ENCODE measurements around the gene ABHD8. TPM values are rescaled to one million over a fixed set of nuclear protein-coding genes. Genes with fewer than 3 reads are reported as not detected.

ABHD8 gene
- total and polyA plus RNA-seq, 2 of the 13 experiments (the other 11 are each of a cell fraction or from before 2014, with no cell fraction given), result 6.3 to 7.2 TPM

DNA sequence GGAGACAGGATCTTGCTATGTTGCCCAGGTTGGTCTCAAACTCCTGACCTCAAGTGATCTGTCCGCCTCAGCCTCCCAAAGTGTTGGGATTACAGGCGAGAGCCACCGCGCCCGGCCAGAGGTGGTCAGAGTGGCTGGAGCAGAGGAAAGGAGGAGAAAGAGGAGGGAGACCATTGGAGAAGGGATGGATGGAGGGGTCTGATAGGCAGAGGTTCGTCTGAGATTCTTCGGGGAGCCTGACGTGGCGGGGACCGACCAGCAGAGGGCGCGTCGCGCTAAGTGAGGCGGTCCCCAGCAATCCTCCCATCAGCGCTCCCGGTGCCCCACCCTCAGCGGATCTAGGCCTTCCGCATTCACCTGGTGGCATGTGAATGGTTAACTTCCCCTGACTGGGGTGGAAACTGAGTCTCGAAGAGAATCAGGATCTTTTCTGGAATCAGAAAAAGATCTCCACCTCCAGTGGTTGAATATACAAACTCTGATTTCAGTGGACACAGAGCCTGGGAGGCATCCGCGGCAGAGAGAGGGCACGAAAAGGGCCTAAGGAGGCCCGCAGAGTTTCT, 43.0 kb upstream of the ABHD8 start (continued):
- TF ChIP-seq, protein P1, sequence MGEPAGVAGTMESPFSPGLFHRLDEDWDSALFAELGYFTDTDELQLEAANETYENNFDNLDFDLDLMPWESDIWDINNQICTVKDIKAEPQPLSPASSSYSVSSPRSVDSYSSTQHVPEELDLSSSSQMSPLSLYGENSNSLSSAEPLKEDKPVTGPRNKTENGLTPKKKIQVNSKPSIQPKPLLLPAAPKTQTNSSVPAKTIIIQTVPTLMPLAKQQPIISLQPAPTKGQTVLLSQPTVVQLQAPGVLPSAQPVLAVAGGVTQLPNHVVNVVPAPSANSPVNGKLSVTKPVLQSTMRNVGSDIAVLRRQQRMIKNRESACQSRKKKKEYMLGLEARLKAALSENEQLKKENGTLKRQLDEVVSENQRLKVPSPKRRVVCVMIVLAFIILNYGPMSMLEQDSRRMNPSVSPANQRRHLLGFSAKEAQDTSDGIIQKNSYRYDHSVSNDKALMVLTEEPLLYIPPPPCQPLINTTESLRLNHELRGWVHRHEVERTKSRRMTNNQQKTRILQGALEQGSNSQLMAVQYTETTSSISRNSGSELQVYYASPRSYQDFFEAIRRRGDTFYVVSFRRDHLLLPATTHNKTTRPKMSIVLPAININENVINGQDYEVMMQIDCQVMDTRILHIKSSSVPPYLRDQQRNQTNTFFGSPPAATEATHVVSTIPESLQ (CRISPR knock-in tag; conservative IDR thresholded peaks at IDR 0.05), result no peak
- TF ChIP-seq HOXA7 (CRISPR knock-in tag; IDR thresholded peaks at IDR 0.05) (no peak), SNAI1 (CRISPR knock-in tag; IDR thresholded peaks at IDR 0.05; ENCODE audit: borderline replicate concordance) (no peak), ZSCAN9 (CRISPR knock-in tag; IDR thresholded peaks at IDR 0.05; ENCODE audit: borderline replicate concordance) (0 out of 2 replicates have a peak, but pooled peaks have one; percentile 34), CBX5 (CRISPR knock-in tag; IDR thresholded peaks at IDR 0.05; ENCODE audit: borderline replicate concordance) (peak; percentile 29; the same call in 1 of the 2 replicates), AHR (CRISPR knock-in tag; IDR thresholded peaks at IDR 0.05) (0 out of 2 replicates have a peak, but pooled peaks have one; percentile 22), ZNF768 (CRISPR knock-in tag; IDR thresholded peaks at IDR 0.05) (no peak), ASH2L (IDR thresholded peaks at IDR 0.05; ENCODE audit: insufficient read length, low read depth, low read length) (no peak), ZSCAN22 (CRISPR knock-in tag; IDR thresholded peaks at IDR 0.05) (no peak), ZNF468 (CRISPR knock-in tag; IDR thresholded peaks at IDR 0.05) (no peak), NKX3-1 (CRISPR knock-in tag; IDR thresholded peaks at IDR 0.05) (no peak), ZNF501 (CRISPR knock-in tag; IDR thresholded peaks at IDR 0.05) (no peak), ZNF556 (CRISPR knock-in tag; IDR thresholded peaks at IDR 0.05; ENCODE audit: borderline replicate concordance) (no peak), JUNB (CRISPR knock-in tag; IDR thresholded peaks at IDR 0.05; ENCODE audit: borderline replicate concordance) (no peak)
- TF ChIP-seq, protein P2, sequence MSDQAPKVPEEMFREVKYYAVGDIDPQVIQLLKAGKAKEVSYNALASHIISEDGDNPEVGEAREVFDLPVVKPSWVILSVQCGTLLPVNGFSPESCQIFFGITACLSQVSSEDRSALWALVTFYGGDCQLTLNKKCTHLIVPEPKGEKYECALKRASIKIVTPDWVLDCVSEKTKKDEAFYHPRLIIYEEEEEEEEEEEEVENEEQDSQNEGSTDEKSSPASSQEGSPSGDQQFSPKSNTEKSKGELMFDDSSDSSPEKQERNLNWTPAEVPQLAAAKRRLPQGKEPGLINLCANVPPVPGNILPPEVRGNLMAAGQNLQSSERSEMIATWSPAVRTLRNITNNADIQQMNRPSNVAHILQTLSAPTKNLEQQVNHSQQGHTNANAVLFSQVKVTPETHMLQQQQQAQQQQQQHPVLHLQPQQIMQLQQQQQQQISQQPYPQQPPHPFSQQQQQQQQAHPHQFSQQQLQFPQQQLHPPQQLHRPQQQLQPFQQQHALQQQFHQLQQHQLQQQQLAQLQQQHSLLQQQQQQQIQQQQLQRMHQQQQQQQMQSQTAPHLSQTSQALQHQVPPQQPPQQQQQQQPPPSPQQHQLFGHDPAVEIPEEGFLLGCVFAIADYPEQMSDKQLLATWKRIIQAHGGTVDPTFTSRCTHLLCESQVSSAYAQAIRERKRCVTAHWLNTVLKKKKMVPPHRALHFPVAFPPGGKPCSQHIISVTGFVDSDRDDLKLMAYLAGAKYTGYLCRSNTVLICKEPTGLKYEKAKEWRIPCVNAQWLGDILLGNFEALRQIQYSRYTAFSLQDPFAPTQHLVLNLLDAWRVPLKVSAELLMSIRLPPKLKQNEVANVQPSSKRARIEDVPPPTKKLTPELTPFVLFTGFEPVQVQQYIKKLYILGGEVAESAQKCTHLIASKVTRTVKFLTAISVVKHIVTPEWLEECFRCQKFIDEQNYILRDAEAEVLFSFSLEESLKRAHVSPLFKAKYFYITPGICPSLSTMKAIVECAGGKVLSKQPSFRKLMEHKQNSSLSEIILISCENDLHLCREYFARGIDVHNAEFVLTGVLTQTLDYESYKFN (CRISPR knock-in tag; conservative IDR thresholded peaks at IDR 0.05), result no peak
- TF ChIP-seq, protein P3, sequence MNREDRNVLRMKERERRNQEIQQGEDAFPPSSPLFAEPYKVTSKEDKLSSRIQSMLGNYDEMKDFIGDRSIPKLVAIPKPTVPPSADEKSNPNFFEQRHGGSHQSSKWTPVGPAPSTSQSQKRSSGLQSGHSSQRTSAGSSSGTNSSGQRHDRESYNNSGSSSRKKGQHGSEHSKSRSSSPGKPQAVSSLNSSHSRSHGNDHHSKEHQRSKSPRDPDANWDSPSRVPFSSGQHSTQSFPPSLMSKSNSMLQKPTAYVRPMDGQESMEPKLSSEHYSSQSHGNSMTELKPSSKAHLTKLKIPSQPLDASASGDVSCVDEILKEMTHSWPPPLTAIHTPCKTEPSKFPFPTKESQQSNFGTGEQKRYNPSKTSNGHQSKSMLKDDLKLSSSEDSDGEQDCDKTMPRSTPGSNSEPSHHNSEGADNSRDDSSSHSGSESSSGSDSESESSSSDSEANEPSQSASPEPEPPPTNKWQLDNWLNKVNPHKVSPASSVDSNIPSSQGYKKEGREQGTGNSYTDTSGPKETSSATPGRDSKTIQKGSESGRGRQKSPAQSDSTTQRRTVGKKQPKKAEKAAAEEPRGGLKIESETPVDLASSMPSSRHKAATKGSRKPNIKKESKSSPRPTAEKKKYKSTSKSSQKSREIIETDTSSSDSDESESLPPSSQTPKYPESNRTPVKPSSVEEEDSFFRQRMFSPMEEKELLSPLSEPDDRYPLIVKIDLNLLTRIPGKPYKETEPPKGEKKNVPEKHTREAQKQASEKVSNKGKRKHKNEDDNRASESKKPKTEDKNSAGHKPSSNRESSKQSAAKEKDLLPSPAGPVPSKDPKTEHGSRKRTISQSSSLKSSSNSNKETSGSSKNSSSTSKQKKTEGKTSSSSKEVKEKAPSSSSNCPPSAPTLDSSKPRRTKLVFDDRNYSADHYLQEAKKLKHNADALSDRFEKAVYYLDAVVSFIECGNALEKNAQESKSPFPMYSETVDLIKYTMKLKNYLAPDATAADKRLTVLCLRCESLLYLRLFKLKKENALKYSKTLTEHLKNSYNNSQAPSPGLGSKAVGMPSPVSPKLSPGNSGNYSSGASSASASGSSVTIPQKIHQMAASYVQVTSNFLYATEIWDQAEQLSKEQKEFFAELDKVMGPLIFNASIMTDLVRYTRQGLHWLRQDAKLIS (CRISPR knock-in tag; IDR thresholded peaks at IDR 0.05), result no peak
- TF ChIP-seq, protein P4, sequence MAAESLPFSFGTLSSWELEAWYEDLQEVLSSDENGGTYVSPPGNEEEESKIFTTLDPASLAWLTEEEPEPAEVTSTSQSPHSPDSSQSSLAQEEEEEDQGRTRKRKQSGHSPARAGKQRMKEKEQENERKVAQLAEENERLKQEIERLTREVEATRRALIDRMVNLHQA (CRISPR knock-in tag; IDR thresholded peaks at IDR 0.05), result no peak
- TF ChIP-seq, protein P5, sequence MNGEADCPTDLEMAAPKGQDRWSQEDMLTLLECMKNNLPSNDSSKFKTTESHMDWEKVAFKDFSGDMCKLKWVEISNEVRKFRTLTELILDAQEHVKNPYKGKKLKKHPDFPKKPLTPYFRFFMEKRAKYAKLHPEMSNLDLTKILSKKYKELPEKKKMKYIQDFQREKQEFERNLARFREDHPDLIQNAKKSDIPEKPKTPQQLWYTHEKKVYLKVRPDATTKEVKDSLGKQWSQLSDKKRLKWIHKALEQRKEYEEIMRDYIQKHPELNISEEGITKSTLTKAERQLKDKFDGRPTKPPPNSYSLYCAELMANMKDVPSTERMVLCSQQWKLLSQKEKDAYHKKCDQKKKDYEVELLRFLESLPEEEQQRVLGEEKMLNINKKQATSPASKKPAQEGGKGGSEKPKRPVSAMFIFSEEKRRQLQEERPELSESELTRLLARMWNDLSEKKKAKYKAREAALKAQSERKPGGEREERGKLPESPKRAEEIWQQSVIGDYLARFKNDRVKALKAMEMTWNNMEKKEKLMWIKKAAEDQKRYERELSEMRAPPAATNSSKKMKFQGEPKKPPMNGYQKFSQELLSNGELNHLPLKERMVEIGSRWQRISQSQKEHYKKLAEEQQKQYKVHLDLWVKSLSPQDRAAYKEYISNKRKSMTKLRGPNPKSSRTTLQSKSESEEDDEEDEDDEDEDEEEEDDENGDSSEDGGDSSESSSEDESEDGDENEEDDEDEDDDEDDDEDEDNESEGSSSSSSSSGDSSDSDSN (CRISPR knock-in tag; IDR thresholded peaks at IDR 0.05), result no peak
